Measurements from ENCODE around the gene VWF.

Gene VWF

GRCh38 chr12:5904969-5905368 lies 219.5 kb downstream of the VWF start:
- no peak for DNase-seq (ENCODE audit: low read depth in 1 of 2, low spot score in 1 of 2)
- no peak for TF ChIP-seq GABPA (IDR thresholded peaks at IDR 0.05; ENCODE audit: low read depth)
- no peak overlapping the region for H3K27ac ChIP-seq (replicated peaks)
- H3K27me3 ChIP-seq (ENCODE audit: insufficient read depth, poor library complexity, severe bottlenecking), result peaks cover 3% of the 10 kb centered on the region
- no peak overlapping the region for H3K4me3 ChIP-seq (replicated peaks; ENCODE audit: insufficient read depth, low read length)

- TF ChIP-seq CTCF (IDR thresholded peaks at IDR 0.05; ENCODE audit: insufficient read depth, low read length) (no peak), POLR2AphosphoS5 (IDR thresholded peaks at IDR 0.05; ENCODE audit: low read depth) (no peak), SPI1 (IDR thresholded peaks at IDR 0.05; ENCODE audit: borderline replicate concordance, low read depth) (no peak), GABPA (IDR thresholded peaks at IDR 0.05; ENCODE audit: low read depth) (no peak), REST (IDR thresholded peaks at IDR 0.05; ENCODE audit: insufficient replicate concordance, low read depth) (no peak)
- no peak overlapping the region for H3K4me3 ChIP-seq (replicated peaks; ENCODE audit: insufficient read depth, low read length)
- H3K27ac ChIP-seq (replicated peaks), result no peak overlapping the region
- no peak for DNase-seq (ENCODE audit: low read depth in 1 of 2, low spot score in 1 of 2)
- peaks cover 3% of the 10 kb centered on the region for H3K27me3 ChIP-seq (ENCODE audit: insufficient read depth, poor library complexity, severe bottlenecking)
These were observed 220.0 kb downstream of the VWF start for GRCh38 chr12:5904441-5904840.

GRCh38 chr12:5902736-5903135 lies 221.7 kb downstream of the VWF start:
- no peak for DNase-seq (ENCODE audit: low read depth in 1 of 2, low spot score in 1 of 2)
- no peak overlapping the region for H3K4me3 ChIP-seq (replicated peaks; ENCODE audit: insufficient read depth, low read length)
- no peak for TF ChIP-seq SPI1 (IDR thresholded peaks at IDR 0.05; ENCODE audit: borderline replicate concordance, low read depth)
- TF ChIP-seq CTCF (IDR thresholded peaks at IDR 0.05; ENCODE audit: insufficient read depth, low read length), result no peak
- TF ChIP-seq REST (IDR thresholded peaks at IDR 0.05; ENCODE audit: insufficient replicate concordance, low read depth), result no peak
- no peak for TF ChIP-seq POLR2AphosphoS5 (IDR thresholded peaks at IDR 0.05; ENCODE audit: low read depth)
- no peak for TF ChIP-seq GABPA (IDR thresholded peaks at IDR 0.05; ENCODE audit: low read depth)
- H3K27ac ChIP-seq (replicated peaks), result no peak overlapping the region
- no peaks in the 10 kb centered on the region for H3K27me3 ChIP-seq (ENCODE audit: insufficient read depth, poor library complexity, severe bottlenecking)

GRCh38 chr12:5901416-5901815 lies 223.1 kb downstream of the VWF start:
- no peak for TF ChIP-seq CTCF (IDR thresholded peaks at IDR 0.05; ENCODE audit: insufficient read depth, low read length)
- TF ChIP-seq GABPA (IDR thresholded peaks at IDR 0.05; ENCODE audit: low read depth), result no peak
- TF ChIP-seq SPI1 (IDR thresholded peaks at IDR 0.05; ENCODE audit: borderline replicate concordance, low read depth), result no peak
- no peak for TF ChIP-seq POLR2AphosphoS5 (IDR thresholded peaks at IDR 0.05; ENCODE audit: low read depth)
- no peak for TF ChIP-seq REST (IDR thresholded peaks at IDR 0.05; ENCODE audit: insufficient replicate concordance, low read depth)
- Histone ChIP-seq H3K27ac (replicated peaks) (no peak overlapping the region), H3K4me3 (replicated peaks; ENCODE audit: insufficient read depth, low read length) (no peak overlapping the region), H3K27me3 (ENCODE audit: insufficient read depth, poor library complexity, severe bottlenecking) (no peaks in the 10 kb centered on the region)
- DNase-seq (ENCODE audit: low read depth in 1 of 2, low spot score in 1 of 2), result no peak
